Activated CD8-positive, alpha-beta T cell treated with anti-CD3 and anti-CD28 coated beads for 36 hours (primary cell): ENCODE data around the gene NME7. TPM values are rescaled to one million over a fixed set of nuclear protein-coding genes. Genes with fewer than 3 reads are reported as not detected.

ENCODE experiments used
- ATAC-seq: fragments of 200-7000 bp; cut with Tn5 transposase; one replicate; pipeline ENCODE4 v1.10.0; 2021; ENCODE audit warnings: mild to moderate bottlenecking, moderate library complexity
- CTCF ChIA-PET: fragments of 350-600 bp; sonication (Branson Sonifier 250); formaldehyde crosslinking; loops from one replicate; lab custom pipeline; 2021; ENCODE audit warnings: antibody characterized with exemption; lab: Charles Lee
- POLR2A ChIA-PET: fragments of 350-600 bp; sonication (Branson Sonifier 250); formaldehyde crosslinking; loops from one replicate; lab custom pipeline; 2021; ENCODE audit warnings: antibody characterized with exemption; lab: Charles Lee
- DNase-seq: peaks from one replicate; pipeline ENCODE4 v3.0.0-alpha.2; 2020
- H3K27ac Mint-ChIP-seq: one replicate; pipeline ENCODE4 v1.8.0; 2021; ENCODE audit warnings: mild to moderate bottlenecking, mixed read lengths
- H3K27me3 Mint-ChIP-seq: one replicate; pipeline ENCODE4 v1.8.0; 2021; ENCODE audit warnings: mixed read lengths
- H3K36me3 Mint-ChIP-seq: one replicate; pipeline ENCODE4 v1.8.0; 2021; ENCODE audit warnings: low read depth, mixed read lengths
- H3K4me1 Mint-ChIP-seq: one replicate; pipeline ENCODE4 v1.8.0; 2021; ENCODE audit warnings: low read depth, mixed read lengths
- H3K4me3 Mint-ChIP-seq: one replicate; pipeline ENCODE4 v1.8.0; 2021; ENCODE audit warnings: mild to moderate bottlenecking, moderate library complexity, mixed read lengths
- H3K9me3 Mint-ChIP-seq: one replicate; pipeline ENCODE4 v1.8.0; 2021; ENCODE audit warnings: mixed read lengths
- intact Hi-C: fragments of 100-400 bp; cut with micrococcal nuclease; formaldehyde crosslinking; loops from one replicate; pipeline ENCODE4 v1.10.0; 2022
- total RNA-seq, 2 experiments: library from RNA; stranded (reverse); gene quantifications; one replicate each; pipeline ENCODE4 v1.2.3, GENCODE V29; 2021
- TF ChIP-seq, protein P1 (sequence below): fragments of 200-600 bp; IDR thresholded peaks from one replicate; pipeline ENCODE4 v1.8.0; 2022; ENCODE audit warnings: antibody characterized with exemption, mild to moderate bottlenecking

NME7 gene
- total RNA-seq, 2 experiments from 2014 or later: 15.3 to 17.4 TPM

DNA sequence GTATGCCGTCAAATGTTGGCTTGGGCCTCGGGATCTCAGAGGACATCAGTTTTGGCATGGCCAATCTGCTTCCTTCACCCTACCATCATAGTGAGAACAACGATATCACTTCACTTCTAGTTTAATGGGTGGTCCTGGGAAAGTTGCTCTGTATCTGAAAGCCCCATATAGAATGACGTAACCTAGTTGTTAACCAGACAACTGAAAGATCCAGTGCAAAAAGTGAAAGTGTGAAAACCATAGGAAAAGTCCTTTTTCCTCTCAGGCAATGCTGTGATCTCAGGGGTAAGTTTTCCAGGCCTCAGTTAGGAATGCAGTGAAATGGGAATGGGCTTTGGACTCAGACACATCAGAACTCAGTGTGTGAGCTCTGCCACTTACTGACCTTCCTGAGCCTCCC is 279.7 kb downstream of the NME7 start:
- H3K36me3 Mint-ChIP-seq: no peaks in the 10 kb centered on the region
- no peak overlapping the region for H3K27ac Mint-ChIP-seq
- CTCF ChIA-PET: interaction anchor here (0.8 to 1.2 kb wide), 3 partner anchors 17 to 484 kb away, joined by 3 read pairs; no protein-coding TSS in a partner anchor
- H3K27me3 Mint-ChIP-seq: no peaks in the 10 kb centered on the region
- TF ChIP-seq, protein P1, sequence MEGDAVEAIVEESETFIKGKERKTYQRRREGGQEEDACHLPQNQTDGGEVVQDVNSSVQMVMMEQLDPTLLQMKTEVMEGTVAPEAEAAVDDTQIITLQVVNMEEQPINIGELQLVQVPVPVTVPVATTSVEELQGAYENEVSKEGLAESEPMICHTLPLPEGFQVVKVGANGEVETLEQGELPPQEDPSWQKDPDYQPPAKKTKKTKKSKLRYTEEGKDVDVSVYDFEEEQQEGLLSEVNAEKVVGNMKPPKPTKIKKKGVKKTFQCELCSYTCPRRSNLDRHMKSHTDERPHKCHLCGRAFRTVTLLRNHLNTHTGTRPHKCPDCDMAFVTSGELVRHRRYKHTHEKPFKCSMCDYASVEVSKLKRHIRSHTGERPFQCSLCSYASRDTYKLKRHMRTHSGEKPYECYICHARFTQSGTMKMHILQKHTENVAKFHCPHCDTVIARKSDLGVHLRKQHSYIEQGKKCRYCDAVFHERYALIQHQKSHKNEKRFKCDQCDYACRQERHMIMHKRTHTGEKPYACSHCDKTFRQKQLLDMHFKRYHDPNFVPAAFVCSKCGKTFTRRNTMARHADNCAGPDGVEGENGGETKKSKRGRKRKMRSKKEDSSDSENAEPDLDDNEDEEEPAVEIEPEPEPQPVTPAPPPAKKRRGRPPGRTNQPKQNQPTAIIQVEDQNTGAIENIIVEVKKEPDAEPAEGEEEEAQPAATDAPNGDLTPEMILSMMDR: no peak
- H3K9me3 Mint-ChIP-seq: no peaks in the 10 kb centered on the region
- no peak for ATAC-seq
- POLR2A ChIA-PET: interaction anchor here (0.6 kb wide), 1 partner anchor 680 kb away, joined by 3 read pairs; no protein-coding TSS in a partner anchor
- DNase-seq: no peak
- intact Hi-C loops: no loop called here
- H3K4me1 Mint-ChIP-seq: peaks cover 9% of the 10 kb centered on the region
- H3K4me3 Mint-ChIP-seq: no peak overlapping the region

DNA sequence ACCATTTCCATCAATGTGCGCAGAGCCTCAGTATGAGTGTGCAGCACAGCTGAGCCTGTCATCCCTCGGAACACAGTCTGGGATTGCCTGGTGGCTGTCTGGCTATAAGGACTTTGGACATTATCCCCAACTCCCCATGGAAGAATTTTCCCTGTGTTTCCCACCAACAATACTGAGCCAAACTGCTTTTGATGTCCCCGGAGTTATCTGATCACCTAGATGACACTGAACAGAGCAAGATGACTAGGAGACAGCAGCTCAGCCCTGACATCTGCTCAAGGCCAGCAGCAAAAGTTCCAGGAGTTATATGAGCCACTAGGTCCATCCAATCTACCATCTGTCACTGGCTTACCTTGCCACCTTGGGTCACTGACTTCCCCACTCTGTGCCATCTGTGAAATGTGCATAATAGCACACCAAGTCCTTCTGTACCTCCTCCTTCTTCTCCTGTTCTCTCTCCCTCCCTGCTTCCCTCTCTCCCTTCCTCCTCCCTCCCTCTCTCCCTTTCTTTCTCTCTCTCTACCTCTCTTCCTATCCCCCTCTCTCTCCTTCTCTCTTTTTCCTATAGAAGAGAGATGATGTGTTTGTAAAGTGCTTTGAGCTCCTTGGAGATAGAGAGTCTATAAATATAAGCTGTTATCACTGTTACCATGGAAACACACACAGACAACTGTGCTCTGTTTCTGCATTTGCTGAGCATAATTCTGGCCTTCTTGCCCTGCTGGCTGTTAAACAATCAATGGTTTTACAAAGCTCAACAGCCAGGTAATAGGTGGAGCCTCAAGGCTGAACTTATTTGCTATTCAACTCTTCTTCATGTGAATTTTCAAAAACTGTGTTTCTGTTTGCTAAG is 280.8 kb downstream of the NME7 start:
- TF ChIP-seq, protein P1: no peak

DNA sequence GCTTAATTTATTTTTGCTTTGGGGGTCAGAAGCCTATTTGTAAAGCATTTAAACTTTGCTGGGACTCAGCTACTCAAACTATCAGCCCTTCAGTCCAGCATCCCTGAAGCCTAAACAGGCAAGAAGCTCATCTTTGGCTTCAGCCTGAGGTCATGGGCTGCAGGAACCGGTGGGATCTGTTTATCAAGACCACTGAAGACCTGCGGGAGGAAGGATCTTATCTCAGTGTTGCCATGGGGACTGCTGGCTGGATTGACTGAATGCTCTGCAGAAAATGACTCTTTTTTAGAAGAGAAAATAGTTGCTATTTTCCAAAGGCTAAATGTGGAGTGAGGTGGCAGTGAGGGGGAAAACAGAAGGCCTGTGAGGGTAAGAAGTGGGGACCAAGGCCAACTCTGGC is 281.7 kb downstream of the NME7 start:
- H3K27ac Mint-ChIP-seq: no peak overlapping the region
- no peak for DNase-seq
- peaks cover 9% of the 10 kb centered on the region for H3K4me1 Mint-ChIP-seq
- intact Hi-C loops: no loop called here
- TF ChIP-seq, protein P1: no peak
- H3K9me3 Mint-ChIP-seq: no peaks in the 10 kb centered on the region
- H3K4me3 Mint-ChIP-seq: no peak overlapping the region
- ATAC-seq: no peak
- ChIA-PET POLR2A (no interaction called here), CTCF (interaction anchor here (1.1 kb wide), 1 partner anchor 798 kb away, joined by 3 read pairs; no protein-coding TSS in a partner anchor)
- no peaks in the 10 kb centered on the region for H3K36me3 Mint-ChIP-seq
- no peaks in the 10 kb centered on the region for H3K27me3 Mint-ChIP-seq

More for the DNA sequence above, 280.8 kb downstream of the NME7 start:
- H3K36me3 Mint-ChIP-seq: no peaks in the 10 kb centered on the region
- H3K27me3 Mint-ChIP-seq: no peaks in the 10 kb centered on the region
- intact Hi-C loops: no loop called here
- CTCF ChIA-PET: interaction anchor here (1.1 to 1.2 kb wide), 4 partner anchors 16 to 799 kb away, joined by 3 read pairs; no protein-coding TSS in a partner anchor
- no peak for ATAC-seq
- no peak overlapping the region for H3K4me3 Mint-ChIP-seq
- no peaks in the 10 kb centered on the region for H3K9me3 Mint-ChIP-seq
- POLR2A ChIA-PET: interaction anchor here (0.6 to 0.7 kb wide), 2 partner anchors 24 to 678 kb away, joined by 3 to 5 read pairs; no protein-coding TSS in a partner anchor
- no peak for DNase-seq
- H3K27ac Mint-ChIP-seq: no peak overlapping the region
- H3K4me1 Mint-ChIP-seq: peaks cover 9% of the 10 kb centered on the region

Other genes with a start within 250 kb of the NME7 start
- gene BLZF1, start 398 bp upstream of the NME7 start, total RNA-seq: 10 to 100 TPM in 1 of 2 experiments, 1 to 10 TPM in 1; 9.8 to 10.1 TPM
- not detected for gene CCDC181, start 59.7 kb upstream of the NME7 start, total RNA-seq
- 1 to 10 TPM; 5.7 to 6.4 TPM for gene SLC19A2, start 118.1 kb upstream of the NME7 start, total RNA-seq
- gene F5, start 218.7 kb upstream of the NME7 start, total RNA-seq: 10 to 100 TPM; 20.7 to 23.3 TPM